HG03432 (cell line): ENCODE data around the gene SCN9A.
"Not testable (repeated sequence)": the region's sequence is repeated elsewhere in the genome, so short reads cannot be mapped to it uniquely, and the experiment has no call there.

ENCODE experiments used
- ATAC-seq: cut with Tn5 transposase; IDR thresholded peaks from one replicate; pipeline ENCODE4 v1.9.1; 2021; ENCODE audit warnings: mild to moderate bottlenecking, moderate library complexity; ENCODE audit not compliant: unreplicated experiment

The SCN9A gene

GRCh38 chr2:166376488-166376828, 714 bp upstream of the SCN9A start:
- peak; percentile 20 for ATAC-seq

- ATAC-seq = no peak
These were observed 479 bp downstream of the SCN9A start for GRCh38 chr2:166375195-166375735.

GRCh38 chr2:166373951-166374350, 1.8 kb downstream of the SCN9A start:
- no peak for ATAC-seq

GRCh38 chr2:166373539-166373938, 2.2 kb downstream of the SCN9A start:
- ATAC-seq = no peak

- no peak for ATAC-seq
These were observed 2.6 kb downstream of the SCN9A start for GRCh38 chr2:166373105-166373504.

- ATAC-seq = no peak
These were observed 3.7 kb downstream of the SCN9A start for GRCh38 chr2:166372046-166372445.

- no peak for ATAC-seq
These were observed 9.8 kb downstream of the SCN9A start for GRCh38 chr2:166365803-166366420.

GRCh38 chr2:166365239-166365638, 10.5 kb downstream of the SCN9A start:
- no peak for ATAC-seq

GRCh38 chr2:166364476-166365161, 11.1 kb downstream of the SCN9A start:
- ATAC-seq = no peak

- ATAC-seq = peak; percentile 86
These were observed 14.2 kb downstream of the SCN9A start for GRCh38 chr2:166361351-166362153.

- ATAC-seq = peak; percentile 6
These were observed 14.8 kb downstream of the SCN9A start for GRCh38 chr2:166360906-166361305.

- no peak for ATAC-seq
These were observed 15.3 kb downstream of the SCN9A start for GRCh38 chr2:166360426-166360825.

GRCh38 chr2:166357950-166358321, 17.8 kb downstream of the SCN9A start:
- not testable (repeated sequence) for ATAC-seq

- no peak for ATAC-seq
These were observed 18.4 kb downstream of the SCN9A start for GRCh38 chr2:166357068-166357949.

- ATAC-seq = no peak
These were observed 24.4 kb downstream of the SCN9A start for GRCh38 chr2:166351319-166351718.

GRCh38 chr2:166350525-166350924, 25.2 kb downstream of the SCN9A start:
- ATAC-seq = no peak

GRCh38 chr2:166344286-166345113, 31.2 kb downstream of the SCN9A start:
- ATAC-seq = no peak

- peak; percentile 62 for ATAC-seq
These were observed 32.3 kb downstream of the SCN9A start for GRCh38 chr2:166343467-166343866.

- ATAC-seq = no peak
These were observed 34.3 kb downstream of the SCN9A start for GRCh38 chr2:166341426-166341825.

GRCh38 chr2:166338831-166339339, 36.9 kb downstream of the SCN9A start:
- ATAC-seq = no peak
